CD14-positive monocyte (primary cell): ENCODE results near the gene PTGFRN. TPM values are rescaled to one million over a fixed set of nuclear protein-coding genes. Genes with fewer than 3 reads are reported as not detected.

Experiments
- DNase-seq, 3 donors: peaks; one replicate each; pipeline ENCODE4 v3.0.0-alpha.2; 2011 to 2022
- H2AFZ ChIP-seq: 2 replicates; pipeline ENCODE4 v1.6.0; 2012; ENCODE audit warnings: mild to moderate bottlenecking, low read depth, low read length, inconsistent platforms; ENCODE audit not compliant: insufficient read depth, poor library complexity, severe bottlenecking
- H3K27ac ChIP-seq, 2 donors: 1 replicate in 1 of 2; 2 replicates in 1 of 2; pipeline ENCODE4 v1.5.1; 2012 to 2013; ENCODE audit warnings: low read length in 2 of 2, control low read depth in 1 of 2, inconsistent platforms in 1 of 2, low read depth in 1 of 2, mild to moderate bottlenecking in 1 of 2
- H3K27me3 ChIP-seq, 2 donors: one replicate each; pipeline versions ENCODE4 v1.6.0 to v1.6.1; 2011 to 2013; ENCODE audit warnings: low read length in 2 of 2; ENCODE audit not compliant: control insufficient read depth in 2 of 2, insufficient read depth in 2 of 2
- H3K36me3 ChIP-seq, 2 donors: replicated peaks in 1 of 2; 1 replicate in 1 of 2; 2 replicates in 1 of 2; pipeline versions ENCODE4 v1.5.1 to v1.6.1; 2012 to 2013; ENCODE audit warnings: low read length in 2 of 2, control low read depth in 1 of 2, inconsistent platforms in 1 of 2, mild to moderate bottlenecking in 1 of 2; ENCODE audit not compliant: insufficient read depth in 2 of 2, control insufficient read depth in 1 of 2
- H3K4me1 ChIP-seq, 2 donors: 1 replicate in 1 of 2; 2 replicates in 1 of 2; pipeline versions ENCODE4 v1.5.1 to v1.6.1; 2012 to 2013; ENCODE audit warnings: low read length in 2 of 2, control low read depth in 1 of 2, inconsistent platforms in 1 of 2, mild to moderate bottlenecking in 1 of 2, moderate library complexity in 1 of 2; ENCODE audit not compliant: insufficient read depth in 2 of 2, control insufficient read depth in 1 of 2
- H3K4me2 ChIP-seq: replicated peaks from 2 replicates; pipeline ENCODE3; 2012; ENCODE audit warnings: low read length, moderate library complexity, mild to moderate bottlenecking; ENCODE audit not compliant: poor library complexity, severe bottlenecking; ENCODE audit errors: extremely low read depth
- H3K4me3 ChIP-seq, 3 experiments: fragments of 200-600 bp in 1 of 3; sonication (generic) in 1 of 3; replicated peaks in 1 of 3; 1 replicate in 2 of 3; 2 replicates in 1 of 3; pipeline ENCODE4 v1.5.1; 2011 to 2013; ENCODE audit warnings: low read length in 3 of 3, mild to moderate bottlenecking in 3 of 3, control low read depth in 2 of 3, low read depth in 2 of 3, inconsistent platforms in 1 of 3, moderate library complexity in 1 of 3
- H3K79me2 ChIP-seq: 2 replicates; pipeline ENCODE4 v1.6.0; 2012; ENCODE audit warnings: mild to moderate bottlenecking, control low read depth, inconsistent platforms, low read length, moderate library complexity; ENCODE audit not compliant: insufficient read depth
- H3K9ac ChIP-seq: 2 replicates; pipeline ENCODE4 v1.6.0; 2017; ENCODE audit warnings: low read length, mild to moderate bottlenecking; ENCODE audit not compliant: insufficient read depth, poor library complexity, severe bottlenecking
- H3K9me3 ChIP-seq, 2 donors: replicated peaks in 1 of 2; 1 replicate in 1 of 2; 2 replicates in 1 of 2; pipeline versions ENCODE4 v1.5.1 to v1.6.1; 2012 to 2013; ENCODE audit warnings: low read length in 2 of 2, control low read depth in 1 of 2; ENCODE audit not compliant: control insufficient read depth in 1 of 2, insufficient read depth in 1 of 2
- H4K20me1 ChIP-seq: 2 replicates; pipeline ENCODE4 v1.6.0; 2012; ENCODE audit warnings: mild to moderate bottlenecking, low read length, control low read depth, moderate library complexity; ENCODE audit not compliant: insufficient read depth
- H3K27ac Mint-ChIP-seq, 7 donors: one replicate each; pipeline ENCODE4 v1.8.0; 2020; ENCODE audit warnings: mild to moderate bottlenecking in 7 of 7, mixed read lengths in 7 of 7, moderate library complexity in 6 of 7, inconsistent platforms in 2 of 7
- H3K27me3 Mint-ChIP-seq, 3 donors: one replicate each; pipeline ENCODE4 v1.8.0; 2021 to 2022; ENCODE audit warnings: low read depth in 3 of 3, mild to moderate bottlenecking in 3 of 3, mixed read lengths in 3 of 3, moderate library complexity in 3 of 3, inconsistent platforms in 1 of 3
- H3K36me3 Mint-ChIP-seq, 2 donors: one replicate each; pipeline ENCODE4 v1.8.0; 2020; ENCODE audit warnings: mixed read lengths in 2 of 2, inconsistent platforms in 1 of 2, mild to moderate bottlenecking in 1 of 2
- H3K4me1 Mint-ChIP-seq: one replicate; pipeline ENCODE4 v1.8.0; 2020; ENCODE audit warnings: mild to moderate bottlenecking, mixed read lengths
- H3K4me3 Mint-ChIP-seq, 2 donors: one replicate each; pipeline ENCODE4 v1.8.0; 2020; ENCODE audit warnings: mild to moderate bottlenecking in 2 of 2, mixed read lengths in 2 of 2, moderate library complexity in 1 of 2
- H3K9me3 Mint-ChIP-seq, 7 donors: one replicate each; pipeline ENCODE4 v1.8.0; 2020 to 2022; ENCODE audit warnings: mixed read lengths in 7 of 7, mild to moderate bottlenecking in 6 of 7, moderate library complexity in 6 of 7, inconsistent platforms in 2 of 7
- WGBS: methylation state at CpG from one replicate; pipeline ENCODE4 v1.1.5; 2013; ENCODE audit warnings: missing lambda C conversion rate; ENCODE audit not compliant: insufficient coverage; 5-methylcytosine and 5-hydroxymethylcytosine counted together
- intact Hi-C, 2 donors: fragments of 100-400 bp; cut with micrococcal nuclease; formaldehyde crosslinking; loops; one replicate each; pipeline versions ENCODE4 v1.15.0 to v1.15.1; 2023
- polyA plus RNA-seq, 3 donors: library from polyadenylated mRNA; depleted of rRNA in 1 of 3; unstranded in 2 of 3; stranded (reverse) in 1 of 3; fragments of 300-500 nt in 2 of 3; fragments of >200 nt in 1 of 3; fragmentation: Illumina TruSeq in 2 of 3; gene quantifications; 1 replicate in 2 of 3; 2 replicates in 1 of 3; pipeline ENCODE4 v1.2.3, GENCODE V29; 2012 to 2021
- TF ChIP-seq, protein P1 (sequence below): fragments of 200-600 bp; IDR thresholded peaks from one replicate; pipeline ENCODE4 v1.8.0; 2022; ENCODE audit warnings: antibody characterized with exemption, mild to moderate bottlenecking

Gene PTGFRN
- polyA plus RNA-seq, 3 donors, result 1.5 to 2.9 (median 1.6) TPM

DNA sequence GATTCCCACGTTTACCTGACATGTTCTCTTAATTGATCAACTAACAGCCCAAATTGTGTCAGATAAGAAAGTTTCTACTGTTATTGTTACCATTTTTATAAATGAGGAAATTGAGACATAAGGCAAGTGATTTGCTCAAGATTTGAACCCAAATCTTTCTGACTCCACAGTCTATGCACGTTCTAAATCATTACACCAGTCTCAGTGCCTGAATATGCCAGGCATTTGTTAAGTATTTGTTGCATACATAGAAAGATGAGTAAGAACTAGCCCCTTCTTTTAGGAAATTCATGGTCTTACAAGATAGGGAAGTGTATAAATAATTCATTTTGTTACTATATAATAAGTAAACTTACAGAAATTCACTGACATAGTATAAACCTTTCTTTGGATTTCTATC lies 84.7 kb downstream of the PTGFRN start:
- Histone ChIP-seq H3K27ac (peak overlapping the region in 1 of 2 donors; percentile 43), H3K27me3 (no peaks in the 10 kb centered on the region), H3K9me3 (no peaks in the 10 kb centered on the region), H3K4me2 (no peak overlapping the region), H3K4me3 (no peak overlapping the region), H3K79me2 (no peaks in the 10 kb centered on the region), H3K36me3 (no peaks in the 10 kb centered on the region), H3K9ac (no peak overlapping the region), H3K4me1 (peaks cover 54 to 86% of the 10 kb centered on the region in 2 donors), H4K20me1 (no peaks in the 10 kb centered on the region), H2AFZ (no peak overlapping the region)
- peaks cover 84% of the 10 kb centered on the region for H3K4me1 Mint-ChIP-seq
- TF ChIP-seq, protein P1, sequence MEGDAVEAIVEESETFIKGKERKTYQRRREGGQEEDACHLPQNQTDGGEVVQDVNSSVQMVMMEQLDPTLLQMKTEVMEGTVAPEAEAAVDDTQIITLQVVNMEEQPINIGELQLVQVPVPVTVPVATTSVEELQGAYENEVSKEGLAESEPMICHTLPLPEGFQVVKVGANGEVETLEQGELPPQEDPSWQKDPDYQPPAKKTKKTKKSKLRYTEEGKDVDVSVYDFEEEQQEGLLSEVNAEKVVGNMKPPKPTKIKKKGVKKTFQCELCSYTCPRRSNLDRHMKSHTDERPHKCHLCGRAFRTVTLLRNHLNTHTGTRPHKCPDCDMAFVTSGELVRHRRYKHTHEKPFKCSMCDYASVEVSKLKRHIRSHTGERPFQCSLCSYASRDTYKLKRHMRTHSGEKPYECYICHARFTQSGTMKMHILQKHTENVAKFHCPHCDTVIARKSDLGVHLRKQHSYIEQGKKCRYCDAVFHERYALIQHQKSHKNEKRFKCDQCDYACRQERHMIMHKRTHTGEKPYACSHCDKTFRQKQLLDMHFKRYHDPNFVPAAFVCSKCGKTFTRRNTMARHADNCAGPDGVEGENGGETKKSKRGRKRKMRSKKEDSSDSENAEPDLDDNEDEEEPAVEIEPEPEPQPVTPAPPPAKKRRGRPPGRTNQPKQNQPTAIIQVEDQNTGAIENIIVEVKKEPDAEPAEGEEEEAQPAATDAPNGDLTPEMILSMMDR, result no peak
- H3K36me3 Mint-ChIP-seq, result peaks cover 0 to 7% of the 10 kb centered on the region in 2 donors
- peak overlapping the region in 6 of 7 donors; percentile 18 to 73 (median 49) for H3K27ac Mint-ChIP-seq
- no CpG with 5 or more reads among the region's 2 CpGs for WGBS
- H3K9me3 Mint-ChIP-seq, result no peaks in the 10 kb centered on the region
- intact Hi-C loops, result loop anchor here in 1 of 2 donors (10.0 kb wide), 1 partner anchor 620 kb away; the partner anchor contains the start of gene ATP1A1
- DNase-seq, result peak in 2 of 3 donors; percentile 37 to 57
- H3K27me3 Mint-ChIP-seq, result peaks cover 0 to 5% (median 3%) of the 10 kb centered on the region in 3 donors
- no peak overlapping the region for H3K4me3 Mint-ChIP-seq

DNA sequence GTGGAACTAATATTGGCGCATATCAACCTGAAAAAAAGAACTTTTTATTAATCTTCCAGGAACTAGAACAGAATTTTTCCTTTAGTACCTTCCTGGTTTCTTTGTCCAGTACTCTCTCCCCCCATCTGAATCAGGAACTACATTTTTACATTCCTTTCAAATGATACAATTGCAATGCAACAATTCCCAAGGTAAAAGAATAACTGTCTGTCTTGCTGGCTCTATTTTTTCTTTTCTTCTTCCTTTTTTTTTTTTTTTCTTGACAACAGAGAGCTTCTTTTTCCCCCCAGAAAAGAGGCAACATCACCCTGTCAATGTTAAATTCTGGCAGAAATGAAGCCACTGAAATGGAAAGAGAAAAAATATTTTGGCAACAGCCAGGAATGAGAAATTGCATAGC lies 87.3 kb downstream of the PTGFRN start:
- Histone ChIP-seq H3K27me3 (no peaks in the 10 kb centered on the region), H3K4me2 (no peak overlapping the region), H4K20me1 (no peaks in the 10 kb centered on the region), H3K4me3 (no peak overlapping the region), H3K9me3 (no peaks in the 10 kb centered on the region), H3K4me1 (peaks cover 54 to 86% of the 10 kb centered on the region in 2 donors), H3K36me3 (no peaks in the 10 kb centered on the region), H3K9ac (no peak overlapping the region), H3K79me2 (peaks cover under 1% of the 10 kb centered on the region), H3K27ac (no peak overlapping the region), H2AFZ (no peak overlapping the region)
- H3K4me3 Mint-ChIP-seq, result no peak overlapping the region
- H3K27ac Mint-ChIP-seq, result no peak overlapping the region
- peaks cover under 1 to 7% of the 10 kb centered on the region in 2 donors for H3K36me3 Mint-ChIP-seq
- H3K4me1 Mint-ChIP-seq, result peaks cover 84% of the 10 kb centered on the region
- peaks cover 0 to 4% (median 2%) of the 10 kb centered on the region in 3 donors for H3K27me3 Mint-ChIP-seq
- WGBS, result 100% methylated on average over 1 of the region's 1 CpG
- no peak for DNase-seq
- H3K9me3 Mint-ChIP-seq, result no peaks in the 10 kb centered on the region
- TF ChIP-seq, protein P1, result no peak
- intact Hi-C loops, result loop anchor here in 1 of 2 donors (10.0 kb wide), 1 partner anchor 622 kb away; the partner anchor contains the start of gene ATP1A1
